K562 (cell line): Measurements from ENCODE around the gene PPM1F. TPM values are rescaled to one million over a fixed set of nuclear protein-coding genes. Genes with fewer than 3 reads are reported as not detected.

Experiments
- E2F1 ChIP-seq: sonication (generic); formaldehyde crosslinking; IDR thresholded peaks from 2 replicates; pipeline ENCODE4 v1.8.1; 2023; ENCODE audit warnings: mild to moderate bottlenecking, missing genetic modification reagents, moderate library complexity
- ELK1 ChIP-seq: sonication (generic); formaldehyde crosslinking; IDR thresholded peaks from 2 replicates; pipeline ENCODE4 v1.8.1; 2022; ENCODE audit warnings: missing genetic modification reagents
- MEIS2 ChIP-seq: fragments of 450-650 bp; IDR thresholded peaks from 2 replicates; pipeline ENCODE4 v1.6.1; 2014; ENCODE audit warnings: mild to moderate bottlenecking; ENCODE audit not compliant: partially characterized antibody
- PBX2 ChIP-seq, 2 experiments: IDR thresholded peaks in 1 of 2; conservative IDR thresholded peaks in 1 of 2; 2 replicates each; pipeline ENCODE4 v1.6.1; 2016; ENCODE audit warnings: low read depth in 2 of 2, mild to moderate bottlenecking in 1 of 2, missing compliant biosample characterization in 1 of 2, missing genetic modification characterization in 1 of 2, moderate library complexity in 1 of 2
- RBM14 ChIP-seq: fragments of 200-400 bp; formaldehyde crosslinking; IDR thresholded peaks from 2 replicates; pipeline ENCODE4 v1.6.1; 2018; ENCODE audit warnings: low read depth, mild to moderate bottlenecking, low read length, moderate library complexity, borderline replicate concordance; ENCODE audit not compliant: insufficient read depth
- REST ChIP-seq, 2 experiments: fragments of 450-650 bp; formaldehyde crosslinking in 1 of 2; IDR thresholded peaks; 2 replicates each; pipeline versions ENCODE4 v1.4.0 to v1.6.1; 2014 to 2020; ENCODE audit warnings: mild to moderate bottlenecking in 2 of 2, borderline replicate concordance in 1 of 2, low read depth in 1 of 2
- SP1 ChIP-seq: sonication (generic); formaldehyde crosslinking; IDR thresholded peaks from 2 replicates; pipeline ENCODE4 v1.8.1; 2022; ENCODE audit warnings: mild to moderate bottlenecking, missing genetic modification reagents
- TCFL5 ChIP-seq: fragments of 250-450 bp; sonication (Bioruptor Pico); conservative IDR thresholded peaks from 2 replicates; pipeline ENCODE4 v1.6.1; 2021; ENCODE audit warnings: mild to moderate bottlenecking, moderate library complexity, matching md5 sums
- YY1 ChIP-seq, 3 experiments: IDR thresholded peaks; 2 replicates each; pipeline ENCODE4 v1.6.1; 2011; ENCODE audit warnings: low read length in 2 of 3, mild to moderate bottlenecking in 2 of 3, moderate library complexity in 2 of 3, borderline replicate concordance in 1 of 3, control low read depth in 1 of 3, low read depth in 1 of 3; ENCODE audit not compliant: insufficient read depth in 3 of 3, insufficient replicate concordance in 2 of 3, control insufficient read depth in 1 of 3, insufficient read length in 1 of 3; ENCODE audit errors: extremely low read depth in 1 of 3
- ZNF121 ChIP-seq: sonication (generic); formaldehyde crosslinking; conservative IDR thresholded peaks from 2 replicates; pipeline ENCODE4 v1.8.0; 2022; ENCODE audit warnings: missing genetic modification reagents
- polyA plus RNA-seq, 8 experiments: library from polyadenylated mRNA; depleted of rRNA in 4 of 8; stranded (reverse) in 5 of 8; unstranded in 3 of 8; fragments of >200 nt; fragmentation: Nextera tagmentation in 2 of 8; fragmentation: Illumina TruSeq in 1 of 8; extraction: Ambion mirVana in 2 of 8; extraction: Trizol in 1 of 8; gene quantifications; 2 replicates each; pipeline versions ENCODE4 v1.2.1 to v1.2.3, GENCODE V29; 2011 to 2014; ENCODE audit warnings: inconsistent platforms in 1 of 8, missing spikeins in 1 of 8
- total RNA-seq, 7 experiments: library from RNA; depleted of rRNA in 6 of 7; stranded (reverse); fragments of >200 nt in 6 of 7; fragmentation: Illumina TruSeq in 2 of 7; extraction: Trizol in 2 of 7; gene quantifications; 2 replicates each; pipeline versions ENCODE4 v1.2.1 to v1.2.3, GENCODE V29; 2011 to 2021; ENCODE audit warnings: low replicate concordance in 1 of 7

The PPM1F gene
- total and polyA plus RNA-seq, 9 of the 15 experiments (the other 6 are each of a cell fraction or from before 2014, with no cell fraction given), result 2.1 to 159 (median 64.0) TPM

GRCh38 chr22:21938071-21938822 lies 14.4 kb downstream of the PPM1F start (continued):
- no peak for TF ChIP-seq REST (IDR thresholded peaks at IDR 0.05; ENCODE audit: borderline replicate concordance)
- no peak for TF ChIP-seq REST (CRISPR knock-in tag; IDR thresholded peaks at IDR 0.05; ENCODE audit: low read depth)
- TF ChIP-seq YY1 (IDR thresholded peaks at IDR 0.05; ENCODE audit: borderline replicate concordance in 1 of 3, control insufficient read depth in 1 of 3, extremely low read depth in 1 of 3, insufficient read depth in 3 of 3, insufficient read length in 1 of 3, insufficient replicate concordance in 2 of 3, low read depth in 1 of 3, low read length in 2 of 3), result peak in 1 of 3 experiments; percentile 89
- TF ChIP-seq ELK1 (CRISPR knock-in tag), result no peak
- no peak for TF ChIP-seq MEIS2
- TF ChIP-seq SP1 (CRISPR knock-in tag), result no peak
- TF ChIP-seq TCFL5 (CRISPR knock-in tag), result no peak
- TF ChIP-seq RBM14, result no peak
- no peak for TF ChIP-seq PBX2 (CRISPR knock-in tag; IDR thresholded peaks at IDR 0.05; ENCODE audit: low read depth)
- no peak for TF ChIP-seq PBX2 (tag; conservative IDR thresholded peaks at IDR 0.05; ENCODE audit: low read depth)
- TF ChIP-seq E2F1, result peak; percentile 99
- no peak for TF ChIP-seq ZNF121
